Epithelial cell of proximal tubule (primary cell): ENCODE data around the gene CDH12. TPM values are rescaled to one million over a fixed set of nuclear protein-coding genes. Genes with fewer than 3 reads are reported as not detected.

Source experiments
- DNase-seq: peaks from one replicate; pipeline ENCODE4 v3.0.0-alpha.2; 2011; ENCODE audit warnings: low read depth
- H3K4me3 ChIP-seq: 2 replicates; pipeline ENCODE4 v1.5.1; 2011; ENCODE audit warnings: low read depth, mild to moderate bottlenecking, low read length
- CTCF ChIP-seq: conservative IDR thresholded peaks from 2 replicates; pipeline ENCODE4 v1.5.1; 2012; ENCODE audit warnings: low read depth, mild to moderate bottlenecking, low read length
- total RNA-seq: library from RNA; depleted of rRNA; stranded (reverse); fragments of >200 nt; gene quantifications from 2 replicates; pipeline ENCODE4 v1.2.3, GENCODE V29; 2015

The CDH12 gene
- total RNA-seq, 1 donor from 2014 or later: not detected

DNA sequence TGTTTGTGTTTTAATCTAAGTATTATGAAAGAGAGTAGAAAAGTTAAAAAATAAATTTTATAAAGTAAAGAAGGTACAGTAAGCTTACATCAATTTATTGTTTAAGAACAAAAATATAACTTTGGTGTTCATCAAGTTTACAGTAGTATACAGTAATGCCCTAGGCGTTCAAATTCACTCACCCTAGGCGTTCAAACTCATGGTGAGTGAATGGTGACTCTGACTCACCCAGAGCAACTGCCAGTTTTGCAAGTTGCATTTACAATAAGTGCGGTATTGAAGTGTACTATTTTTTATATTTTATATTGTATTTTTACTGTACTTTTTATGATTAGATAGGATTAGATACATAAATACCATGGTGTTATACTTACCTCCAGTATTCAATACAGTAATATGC is 421.3 kb downstream of the CDH12 start:
- no peak overlapping the region for H3K4me3 ChIP-seq
- DNase-seq: no peak
- TF ChIP-seq CTCF: no peak

DNA sequence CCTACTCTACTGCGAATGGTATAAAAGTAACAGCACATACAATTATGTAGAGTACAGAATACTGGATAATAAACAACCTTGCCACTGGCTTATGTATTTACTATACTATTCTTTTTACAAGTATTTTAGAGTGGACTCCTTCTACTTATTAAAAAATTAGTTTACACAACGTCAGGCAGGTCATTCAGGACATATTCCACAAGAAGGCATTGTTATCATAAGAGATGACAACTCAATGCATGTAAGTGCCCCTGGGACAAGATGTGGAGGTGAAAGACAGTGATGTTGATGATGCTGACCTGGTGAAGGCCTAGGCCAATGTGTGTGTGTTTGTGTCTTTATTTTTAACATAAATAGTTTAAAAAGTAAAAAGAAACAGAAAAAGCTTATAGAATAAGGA is 421.7 kb downstream of the CDH12 start:
- H3K4me3 ChIP-seq: no peak overlapping the region
- DNase-seq: no peak
- TF ChIP-seq CTCF: no peak

DNA sequence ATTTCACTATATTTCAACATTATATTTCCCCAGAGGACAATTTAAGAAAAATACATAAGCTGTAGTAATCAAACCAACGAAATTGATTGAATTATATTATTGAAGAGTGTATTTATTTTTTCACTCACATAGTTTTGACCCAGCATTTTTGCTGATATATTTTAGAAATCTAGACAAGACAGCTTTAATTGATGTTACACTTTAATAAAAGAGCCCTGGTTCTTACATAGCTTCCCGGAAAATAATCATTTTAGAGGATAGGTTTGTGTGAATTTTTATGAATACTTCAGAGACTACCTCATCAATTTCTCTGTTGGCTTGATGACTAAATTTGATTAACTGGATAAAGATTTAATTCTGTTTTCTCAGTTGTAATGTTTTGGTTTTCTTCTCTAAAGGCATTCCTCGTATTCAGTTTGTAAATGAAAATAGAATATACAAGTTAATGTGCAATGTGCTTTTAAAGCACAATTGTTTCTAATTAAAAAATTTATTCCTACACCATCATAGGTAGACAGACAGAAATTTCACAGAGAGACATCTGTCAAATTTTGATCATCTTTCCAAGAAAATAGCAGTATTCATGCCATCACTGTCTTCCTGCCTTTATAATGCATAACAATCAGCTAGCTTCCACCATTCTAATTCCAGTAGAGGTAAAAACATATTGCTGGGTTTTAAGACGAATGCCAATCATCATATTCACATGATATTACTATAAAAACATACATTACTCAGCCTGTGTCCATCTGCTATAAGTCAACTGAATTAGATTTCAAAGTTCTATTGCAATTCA is 441.4 kb downstream of the CDH12 start:
- TF ChIP-seq CTCF: no peak
- DNase-seq: no peak

GRCh38 chr5:22391956-22392355 is 461.2 kb downstream of the CDH12 start:
- no peak for TF ChIP-seq CTCF
- DNase-seq: no peak
- no peak overlapping the region for H3K4me3 ChIP-seq

More for the DNA sequence above, 441.4 kb downstream of the CDH12 start:
- H3K4me3 ChIP-seq: no peak overlapping the region

DNA sequence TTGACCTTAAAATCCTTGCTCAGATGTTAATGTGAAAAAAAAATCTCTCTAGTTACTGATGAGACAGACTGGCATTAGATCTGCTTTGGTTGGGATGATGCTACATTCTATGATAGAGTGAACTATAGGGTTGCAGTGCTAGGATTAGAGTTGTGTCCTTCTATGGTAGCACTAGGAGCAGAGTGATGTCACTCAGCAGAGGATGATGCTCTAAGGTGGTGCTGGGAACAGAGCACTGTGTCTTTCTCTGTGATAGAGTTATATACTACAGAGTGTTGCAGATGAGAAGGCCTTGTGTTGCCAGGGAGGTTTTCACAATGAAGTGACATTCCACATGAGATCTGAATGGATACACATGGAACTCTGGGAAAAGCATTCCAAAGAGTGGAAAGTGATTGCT is 462.3 kb downstream of the CDH12 start:
- no peak for DNase-seq
- no peak overlapping the region for H3K4me3 ChIP-seq
- TF ChIP-seq CTCF: no peak

DNA sequence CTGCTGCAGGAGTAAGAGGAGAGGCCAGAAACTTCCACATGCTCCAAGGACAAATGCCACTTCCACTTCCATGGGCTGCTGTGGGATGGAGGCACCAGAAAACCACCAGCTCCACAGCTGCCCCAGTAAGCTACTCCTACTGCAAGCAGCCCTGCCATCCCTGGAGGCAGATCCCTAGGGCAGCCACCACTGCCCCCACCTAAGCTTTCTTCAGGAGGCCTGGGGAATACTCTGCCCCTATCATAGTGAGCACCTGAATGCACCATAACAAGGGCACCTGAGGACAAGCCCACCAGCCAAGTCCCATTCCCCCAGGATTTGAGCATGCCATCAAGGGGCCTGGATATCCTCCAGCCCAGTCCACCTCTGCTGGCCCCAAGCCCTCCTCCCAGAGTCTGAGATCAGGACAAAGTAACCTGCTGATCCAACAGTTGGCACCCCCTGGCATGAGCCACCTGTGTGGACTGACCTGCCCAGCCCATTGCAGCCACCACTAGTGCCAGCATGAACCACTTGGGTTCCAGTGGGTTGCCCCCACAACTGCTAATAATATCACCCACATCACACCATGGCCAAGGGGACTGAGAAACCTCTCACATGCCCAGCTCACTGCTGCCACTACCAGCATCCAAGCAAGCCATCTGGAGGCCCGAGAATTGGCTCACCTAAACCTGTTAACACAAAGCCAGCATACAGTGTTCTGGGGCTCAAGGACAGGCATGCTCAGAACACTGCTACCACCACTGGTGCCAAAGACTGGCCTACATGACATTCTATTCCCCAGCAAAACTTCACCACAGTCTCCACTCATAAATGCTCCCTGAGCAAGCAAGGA is 480.1 kb downstream of the CDH12 start:
- H3K4me3 ChIP-seq: no peak overlapping the region
- TF ChIP-seq CTCF: no peak
- DNase-seq: no peak
